H54 (cell line): ENCODE measurements around the gene NXF1.
"Not testable (repeated sequence)": the region's sequence is repeated elsewhere in the genome, so short reads cannot be mapped to it uniquely, and the experiment has no call there.

Source experiments
- DNase-seq: peaks from one replicate; pipeline ENCODE4 v3.0.0; 2011; ENCODE audit warnings: low spot score, mixed read lengths; ENCODE audit not compliant: insufficient read length
- FAIRE-seq: peaks from 3 replicates; lab custom pipeline; 2011; peaks lifted over from hg19 to GRCh38; lab: Jason Lieb, UNC
- POLR2A ChIP-seq: IDR thresholded peaks from 2 replicates; pipeline ENCODE4 v1.6.1; 2011; ENCODE audit warnings: low read depth, mild to moderate bottlenecking, low read length

Gene NXF1

DNA sequence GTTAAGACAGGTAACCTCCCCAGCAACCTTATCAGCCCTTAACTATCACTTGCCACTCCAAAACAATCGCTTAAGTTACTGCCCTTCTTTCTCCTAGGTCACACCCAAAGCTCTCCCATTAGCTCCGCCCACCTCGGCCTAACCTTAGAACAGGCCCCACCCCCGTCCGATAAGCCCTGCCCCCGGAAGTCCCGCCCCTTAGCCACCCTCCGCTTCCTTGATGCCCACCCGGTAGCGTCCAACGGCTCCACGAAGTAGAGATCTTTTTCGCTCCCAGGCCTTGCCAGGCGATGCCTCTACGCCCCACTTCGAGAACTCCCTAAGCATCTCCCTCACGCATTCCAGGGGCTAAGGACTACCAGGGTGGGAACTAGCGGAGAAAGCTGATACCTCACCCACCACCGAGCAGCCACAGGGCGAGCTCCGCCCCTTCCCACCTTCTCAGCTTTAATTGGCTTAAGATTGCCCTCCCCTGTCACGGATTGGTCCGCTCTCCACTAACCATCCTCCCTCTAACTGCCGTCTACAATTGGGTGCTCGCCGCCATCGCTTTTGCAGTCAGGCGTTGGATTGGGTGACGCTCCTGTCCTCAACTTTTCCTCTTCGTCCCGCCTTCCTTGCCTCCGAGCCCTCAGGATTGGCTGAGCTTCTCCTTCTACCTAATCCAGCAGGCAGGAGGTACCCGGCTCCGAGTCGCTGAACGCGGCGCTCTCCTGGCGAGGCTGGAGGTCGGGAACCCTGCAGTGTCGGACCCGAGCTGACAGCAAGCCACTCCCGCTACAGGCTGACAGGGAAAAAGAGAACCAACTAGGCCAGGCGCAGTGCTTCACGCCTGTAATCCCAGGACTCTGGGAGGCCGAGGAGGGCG, 51.3 kb downstream of the NXF1 start, which contains the start of gene ZBTB3:
TSS of gene ZBTB3 (minus strand) at position 425 of the 868 bp plus-strand sequence. CDS start 496 bp downstream, outside the sequence.
- TF ChIP-seq POLR2A, result peak; percentile 91
- FAIRE-seq, result peak; percentile 86
- peak; percentile 94 for DNase-seq

DNA sequence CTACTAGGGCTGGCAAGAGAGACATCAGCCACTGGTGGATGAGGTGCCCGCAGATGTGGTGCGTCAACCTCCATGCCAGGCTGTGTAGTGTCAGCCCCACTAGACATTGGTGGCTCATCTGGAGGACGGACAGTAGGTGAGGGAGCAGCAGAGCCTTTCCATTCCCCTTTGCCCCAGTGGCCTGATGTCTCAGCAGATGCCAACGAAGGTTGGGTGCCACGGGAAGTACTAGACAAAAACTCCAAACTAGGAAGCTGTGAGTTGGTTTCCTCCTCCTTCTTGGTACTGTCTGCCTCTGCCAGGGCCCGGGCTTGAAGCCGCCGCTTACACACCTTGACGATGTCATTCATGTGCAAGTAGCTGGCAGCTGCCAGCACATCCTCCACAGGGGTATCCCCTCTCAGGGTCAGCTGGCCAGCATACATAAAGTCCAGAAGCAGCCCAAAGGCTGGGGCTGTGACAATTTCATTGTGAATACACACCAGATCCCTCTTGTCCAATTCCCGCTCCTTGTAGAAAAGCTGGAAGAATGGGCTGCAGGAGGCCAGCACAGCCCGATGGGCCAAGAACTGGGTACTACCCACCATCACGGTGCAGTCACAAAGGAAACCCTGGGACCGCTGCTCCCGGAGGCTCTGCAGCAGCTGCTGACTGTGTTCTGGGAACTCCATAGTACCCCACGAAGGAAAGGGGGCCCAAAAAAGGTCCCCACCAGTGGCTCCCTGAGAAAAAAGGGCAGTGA, 52.1 kb downstream of the NXF1 start:
- no peak for TF ChIP-seq POLR2A
- FAIRE-seq (no peak), DNase-seq (no peak)

DNA sequence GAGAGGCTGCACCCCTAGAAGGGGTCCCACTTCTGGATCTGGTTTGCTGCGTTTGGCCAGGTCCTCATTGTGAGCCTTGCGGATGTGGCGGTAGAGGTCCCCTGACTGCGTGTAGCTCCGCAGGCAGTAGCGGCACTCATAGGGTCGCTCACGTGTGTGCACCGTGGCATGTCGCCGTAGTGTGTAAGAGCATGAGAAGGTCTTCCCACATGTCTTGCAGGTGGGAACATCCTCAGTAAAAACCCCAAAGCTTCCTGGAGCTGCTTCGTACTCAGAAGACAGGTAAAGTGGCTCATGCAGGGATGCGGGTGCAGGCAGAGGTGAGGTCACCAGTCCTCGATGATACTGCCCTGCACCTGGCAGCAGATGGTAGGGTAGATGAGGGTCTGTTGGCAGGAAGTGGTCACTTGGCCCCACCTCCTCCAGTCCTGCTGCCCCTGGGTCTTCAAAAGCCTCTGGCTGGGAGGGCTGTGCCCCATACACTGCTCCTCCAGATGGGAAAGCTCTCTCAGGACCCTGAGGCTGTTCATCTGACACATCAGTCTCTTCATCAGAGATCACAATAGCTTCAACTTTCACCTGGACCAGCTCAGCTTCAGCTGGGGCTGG, 53.0 kb downstream of the NXF1 start:
- DNase-seq (no peak), FAIRE-seq (no peak)
- TF ChIP-seq POLR2A, result no peak

DNA sequence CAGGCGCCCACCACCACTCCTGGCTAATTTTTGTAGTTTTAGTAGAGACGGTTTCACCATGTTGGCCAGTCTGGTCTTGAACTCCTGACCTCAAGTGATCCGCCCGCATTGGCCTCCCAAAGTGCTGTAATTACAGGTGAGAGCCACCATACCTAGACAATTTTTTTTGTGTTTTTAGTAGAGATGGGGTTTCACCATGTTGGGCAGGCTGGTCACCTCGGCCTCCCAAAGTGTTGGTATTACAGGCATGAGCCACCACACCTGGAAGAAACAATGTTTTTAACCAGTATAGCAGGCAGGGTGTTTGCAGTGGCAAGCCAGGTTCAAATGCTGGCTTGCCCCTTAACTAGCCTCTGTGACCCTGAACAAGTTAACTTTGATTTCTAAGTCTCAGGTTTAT, 55.3 kb downstream of the NXF1 start:
- FAIRE-seq, DNase-seq: not testable (repeated sequence)

DNA sequence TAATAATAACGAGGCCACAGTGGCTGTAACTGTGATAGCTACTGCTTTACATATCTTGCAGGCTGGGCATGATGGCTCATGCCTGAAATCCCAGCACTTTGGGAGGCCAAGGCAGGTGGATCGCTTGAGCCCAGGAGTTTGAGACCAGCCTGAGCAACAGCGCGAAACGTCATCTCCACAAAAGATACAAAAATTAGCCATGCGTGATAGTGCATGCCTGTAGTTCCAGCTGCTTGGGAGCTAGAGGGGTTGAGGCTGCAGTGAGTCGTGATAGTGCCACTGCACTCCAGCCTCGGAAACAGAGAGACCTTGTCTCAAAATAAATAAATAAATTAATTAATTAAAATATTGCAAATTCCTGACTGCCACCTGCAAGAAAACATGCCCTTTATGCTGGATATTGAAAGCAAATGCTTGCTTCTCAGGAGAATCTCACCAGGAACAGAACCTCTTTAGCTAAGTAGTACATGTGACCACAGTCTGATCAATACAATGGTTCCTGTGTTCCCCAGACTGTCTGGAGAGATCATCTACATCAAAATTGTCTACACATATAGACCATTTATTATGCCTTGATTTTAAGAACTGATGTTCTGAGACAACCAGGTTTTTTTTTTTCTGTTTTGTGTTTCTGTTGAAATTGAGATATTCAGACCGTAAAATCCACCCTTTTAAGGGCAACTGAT, 57.6 kb downstream of the NXF1 start:
- no peak for DNase-seq
- TF ChIP-seq POLR2A, result no peak
- FAIRE-seq, result no peak
